A549 treated with AZD9567 at 1 μM for 4 hours (cell line): ENCODE data around the gene ASGR1. TPM values are rescaled to one million over a fixed set of nuclear protein-coding genes. Genes with fewer than 3 reads are reported as not detected.

Source experiments
- total RNA-seq: library from RNA; stranded (reverse); fragments of 200-300 nt; extraction: Qiagen RNA extraction; gene quantifications from 5 replicates; pipeline ENCODE4 v1.2.3, GENCODE V29; 2022; ENCODE audit not compliant: insufficient read depth

The ASGR1 gene
- total RNA-seq: 0.70 to 1.2 TPM (median 0.90 TPM) in 4 of 5 replicates, not detected in the other

DNA sequence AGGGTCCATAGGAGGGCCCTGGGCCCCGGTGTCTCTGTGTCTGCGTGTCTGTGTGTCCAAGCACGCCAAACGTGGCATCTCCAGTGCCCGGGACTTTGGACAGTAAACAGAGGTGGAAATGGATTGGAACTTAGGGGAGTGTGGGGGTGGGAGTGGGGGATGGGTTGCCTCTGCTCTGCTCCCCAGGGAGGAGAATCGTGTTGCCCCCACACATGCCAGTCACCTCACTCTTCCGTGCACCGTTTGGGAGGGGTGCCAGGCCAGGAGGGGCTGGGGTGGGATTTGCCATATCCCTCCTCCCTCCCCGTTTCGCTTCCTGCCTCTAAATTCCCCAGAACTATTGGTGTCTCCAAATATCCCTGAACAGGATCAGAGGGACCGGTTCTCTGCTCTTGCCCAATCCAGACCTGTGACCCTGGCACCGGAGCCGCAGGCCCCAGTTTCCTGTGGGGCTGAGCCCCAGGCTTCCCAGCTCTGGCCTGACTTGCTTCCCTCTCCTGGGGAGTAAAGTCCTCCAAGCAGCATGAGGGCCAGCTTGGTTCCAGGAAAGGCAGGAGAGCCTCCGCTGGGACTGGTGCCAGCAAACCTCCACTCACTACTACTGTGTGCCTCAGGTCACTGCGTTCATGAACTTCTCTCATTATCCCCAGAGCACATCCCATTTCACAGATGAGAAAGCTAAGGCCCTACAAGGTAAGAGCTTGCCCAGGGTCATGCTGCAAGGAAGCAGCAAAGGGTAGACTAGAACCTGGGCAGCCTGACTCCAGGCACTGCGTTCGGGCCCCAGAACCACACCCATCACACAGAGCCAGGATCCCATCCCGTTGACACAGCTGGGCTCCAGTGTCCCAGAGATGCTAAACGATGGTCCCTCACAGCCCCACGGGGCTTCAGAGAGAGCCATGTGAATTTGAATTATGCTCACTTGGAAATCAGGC lies at the start of gene ASGR1:
Gene ASGR1, minus strand, starts transcription at position 54 of the 938 bp plus-strand sequence. CDS start 807 bp downstream, outside the sequence.

GRCh38 chr17:7219812-7220592 lies 40.8 kb upstream of the ASGR1 start, which contains the start of the genes ACADVL and DLG4:
Gene ACADVL, plus strand, starts transcription at chr17:7219938. Its CDS starts 47 bp downstream, at chr17:7219985.
Gene DLG4, minus strand, starts transcription at chr17:7219836.

Other genes starting within 250 kb of the ASGR1 start
- gene ALOX12, start 183.3 kb downstream of the ASGR1 start, total RNA-seq: not detected in 5 replicates
- 364 to 487 TPM (median 429 TPM) in 5 replicates for gene RNASEK, start 166.7 kb downstream of the ASGR1 start, total RNA-seq
- not detected in 5 replicates for gene BCL6B, start 156.3 kb downstream of the ASGR1 start, total RNA-seq
- gene SLC16A13, start 143.4 kb downstream of the ASGR1 start, total RNA-seq: 3.5 to 8.5 TPM (median 7.7 TPM) in 5 replicates
- gene SLC16A11, start 135.3 kb downstream of the ASGR1 start, total RNA-seq: not detected in 5 replicates
- gene CLEC10A, start 99.1 kb downstream of the ASGR1 start, total RNA-seq: not detected in 5 replicates
- 1.5 TPM in 1 of 5 replicates, not detected in the others for gene ASGR2, start 64.5 kb downstream of the ASGR1 start, total RNA-seq
- gene DLG4, start 40.5 kb upstream of the ASGR1 start, total RNA-seq: 5.9 to 6.9 TPM (median 6.2 TPM) in 5 replicates
- 264 to 485 TPM (median 439 TPM) in 5 replicates for gene ACADVL, start 40.6 kb upstream of the ASGR1 start, total RNA-seq
- 29.2 to 43.3 TPM (median 42.3 TPM) in 5 replicates for gene DVL2, start 55.1 kb upstream of the ASGR1 start, total RNA-seq
- gene PHF23, start 60.1 kb upstream of the ASGR1 start, total RNA-seq: 67.2 to 91.5 TPM (median 83.0 TPM) in 5 replicates
- 638 to 734 TPM (median 663 TPM) in 5 replicates for gene GABARAP, start 63.1 kb upstream of the ASGR1 start, total RNA-seq
- 202 to 277 TPM (median 222 TPM) in 5 replicates for gene CTDNEP1, start 72.4 kb upstream of the ASGR1 start, total RNA-seq
- 115 to 144 TPM (median 128 TPM) in 5 replicates for gene ELP5, start 72.8 kb upstream of the ASGR1 start, total RNA-seq
- 1.4 to 1.8 TPM (median 1.6 TPM) in 4 of 5 replicates, not detected in the other for gene CLDN7, start 83.1 kb upstream of the ASGR1 start, total RNA-seq
- gene SLC2A4, start 102.3 kb upstream of the ASGR1 start, total RNA-seq: 0.28 to 0.45 TPM (median 0.37 TPM) in 4 of 5 replicates, not detected in the other
- gene YBX2, start 115.3 kb upstream of the ASGR1 start, total RNA-seq: 0.46 to 0.72 TPM (median 0.60 TPM) in 4 of 5 replicates, not detected in the other
- 1,570 to 1,809 TPM (median 1,672 TPM) in 5 replicates for gene EIF5A, start 128.3 kb upstream of the ASGR1 start, total RNA-seq
- gene GPS2, start 136.0 kb upstream of the ASGR1 start, total RNA-seq: 91.5 to 113 TPM (median 108 TPM) in 5 replicates
- gene NEURL4, start 150.0 kb upstream of the ASGR1 start, total RNA-seq: 30.5 to 37.6 TPM (median 36.4 TPM) in 5 replicates
- gene ACAP1, start 157.2 kb upstream of the ASGR1 start, total RNA-seq: 2.1 to 5.5 TPM (median 3.9 TPM) in 4 of 5 replicates, not detected in the other
- 10.3 to 15.0 TPM (median 13.0 TPM) in 5 replicates for gene KCTD11, start 172.8 kb upstream of the ASGR1 start, total RNA-seq
- gene TMEM95, start 175.8 kb upstream of the ASGR1 start, total RNA-seq: not detected in 5 replicates
- 1.4 to 1.7 TPM (median 1.6 TPM) in 5 replicates for gene TNK1, start 201.7 kb upstream of the ASGR1 start, total RNA-seq
- 36.1 to 44.4 TPM (median 40.5 TPM) in 5 replicates for gene PLSCR3, start 215.2 kb upstream of the ASGR1 start, total RNA-seq
- 181 to 231 TPM (median 208 TPM) in 5 replicates for gene TMEM256, start 224.7 kb upstream of the ASGR1 start, total RNA-seq
- gene NLGN2, start 228.5 kb upstream of the ASGR1 start, total RNA-seq: 12.4 to 20.9 TPM (median 18.3 TPM) in 5 replicates
- gene SPEM1, start 241.0 kb upstream of the ASGR1 start, total RNA-seq: 0.08 TPM in 2 of 5 replicates, not detected in the others
- gene SPEM2, start 246.2 kb upstream of the ASGR1 start, total RNA-seq: 0.05 to 0.07 TPM (median 0.05 TPM) in 3 of 5 replicates, not detected in the others
- 0.02 to 0.06 TPM (median 0.02 TPM) in 3 of 5 replicates, not detected in the others for gene SPEM3, start 249.5 kb upstream of the ASGR1 start, total RNA-seq